ENCODE data around the gene TBC1D10A. TPM values are rescaled to one million over a fixed set of nuclear protein-coding genes. Genes with fewer than 3 reads are reported as not detected.

TBC1D10A gene
- total RNA-seq, 1 experiment from 2014 or later, result 8.4 TPM

- peak overlapping the region; percentile 78 for H3K4me2 ChIP-seq (ENCODE audit: insufficient read depth, insufficient read length, low read length)
- peaks cover 3% of the 10 kb centered on the region for H4K20me1 ChIP-seq (ENCODE audit: control insufficient read depth, insufficient read depth, insufficient read length)
- H3K9me3 ChIP-seq (ENCODE audit: control insufficient read depth, low read depth, low read length), result no peaks in the 10 kb centered on the region
- H3K4ac ChIP-seq (ENCODE audit: low read depth, low read length), result no peak overlapping the region
- peak overlapping the region; percentile 82 to 89 for H3K4me3 Mint-ChIP-seq
- no peak overlapping the region for H2BK12ac ChIP-seq (ENCODE audit: insufficient read length, low read depth, low read length)
- H3K36me3 Mint-ChIP-seq (ENCODE audit: insufficient read depth in 1 of 3, low read depth in 3 of 3), result peaks cover 0 to 12% (median 7%) of the 10 kb centered on the region in 3 experiments; a peak in 4 of 7 replicates
- H2BK20ac ChIP-seq (ENCODE audit: low read depth, low read length, poor library complexity, severe bottlenecking), result no peak overlapping the region
- no peak overlapping the region for H3K27ac ChIP-seq (ENCODE audit: insufficient read length, low read depth, low read length)
- no peaks in the 10 kb centered on the region for H3K27me3 ChIP-seq (ENCODE audit: insufficient read depth, low read length)
- H2BK15ac ChIP-seq (ENCODE audit: low read depth, low read length), result no peak overlapping the region
- H3K4me1 ChIP-seq (ENCODE audit: insufficient read depth, low read length), result no peaks in the 10 kb centered on the region
- H3K14ac ChIP-seq (ENCODE audit: insufficient read depth, low read length), result no peak overlapping the region
- no peak overlapping the region for H3K56ac ChIP-seq (ENCODE audit: insufficient read length, low read depth, low read length)
- WGBS (ENCODE audit: extremely low coverage, insufficient read length, low lambda C conversion rate), result no CpG with 5 or more reads among the region's 15 CpGs
- H3K27ac Mint-ChIP-seq, result no peak overlapping the region
- no peak overlapping the region for H2AFZ ChIP-seq (ENCODE audit: low read length)
- H4K91ac ChIP-seq (ENCODE audit: insufficient read length, low read depth, low read length), result no peak overlapping the region
- no peak for DNase-seq
- H2BK120ac ChIP-seq (ENCODE audit: low read depth, low read length, poor library complexity, severe bottlenecking), result no peak overlapping the region
- H3K27me3 Mint-ChIP-seq (ENCODE audit: low read depth), result peaks cover 9% of the 10 kb centered on the region
- H2BK5ac ChIP-seq (ENCODE audit: insufficient read length, low read length), result no peak overlapping the region
- H3K23ac ChIP-seq (ENCODE audit: insufficient read length, low read depth, low read length), result no peak overlapping the region
- H3K79me1 ChIP-seq (ENCODE audit: insufficient read depth, low read depth, low read length, poor library complexity, severe bottlenecking), result no peaks in the 10 kb centered on the region
- no peak overlapping the region for H3T11ph ChIP-seq (ENCODE audit: low read length)
- H4K8ac ChIP-seq (replicated peaks; ENCODE audit: insufficient read length, low read depth, low read length), result no peak overlapping the region
- no peak overlapping the region for H4K5ac ChIP-seq (ENCODE audit: insufficient read length, low read depth, low read length)
- no peak overlapping the region for H2AK5ac ChIP-seq (ENCODE audit: insufficient read length, low read length)
- H3K18ac ChIP-seq (ENCODE audit: insufficient read length, low read depth, low read length), result no peak overlapping the region
- no peak overlapping the region for H3K9ac ChIP-seq (ENCODE audit: extremely low read depth, insufficient read length, low read length)
- no peaks in the 10 kb centered on the region for H3K79me2 ChIP-seq (ENCODE audit: insufficient read depth, low read length)
- TF ChIP-seq CTCF (conservative IDR thresholded peaks at IDR 0.05), result no peak
- no peaks in the 10 kb centered on the region for H3K9me3 Mint-ChIP-seq
- H3K4me1 Mint-ChIP-seq, result peaks cover 28% of the 10 kb centered on the region in 2 experiments
- peaks cover 9% of the 10 kb centered on the region for H3K23me2 ChIP-seq (ENCODE audit: insufficient read length, low read depth, low read length, poor library complexity, severe bottlenecking)
Observed at GRCh38 chr22:30246814-30247376, 79.8 kb downstream of the TBC1D10A start.

All from H9 (cell line).